H1 (cell line): ENCODE results near the gene HSD17B4. TPM values are rescaled to one million over a fixed set of nuclear protein-coding genes. Genes with fewer than 3 reads are reported as not detected.

Source experiments
- CTCF ChIA-PET: fragments of 300-600 bp; sonication (Branson Sonifier 250); formaldehyde crosslinking; loops from one replicate; lab custom pipeline; 2021; ENCODE audit not compliant: partially characterized antibody; lab: Charles Lee
- POLR2A ChIA-PET: fragments of 300-600 bp; sonication (Branson Sonifier 250); formaldehyde crosslinking; loops from one replicate; lab custom pipeline; 2021; ENCODE audit warnings: inconsistent platforms; ENCODE audit not compliant: partially characterized antibody; lab: Charles Lee
- DNase-seq, 2 experiments: peaks; one replicate each; pipeline versions ENCODE4 v3.0.0 to v3.0.0-alpha.2; 2010 to 2022; ENCODE audit warnings: low spot score in 2 of 2, low read depth in 1 of 2, mixed read lengths in 1 of 2
- FAIRE-seq: peaks from 2 replicates; lab custom pipeline; 2011; peaks lifted over from hg19 to GRCh38; lab: Jason Lieb, UNC
- H2AFZ ChIP-seq: 2 replicates; pipeline ENCODE4 v1.8.1; 2012; ENCODE audit warnings: low read length, inconsistent platforms
- H2AK5ac ChIP-seq: 2 replicates; pipeline ENCODE4 v1.6.1; 2013; ENCODE audit warnings: low read depth, low read length
- H2BK120ac ChIP-seq: replicated peaks from 2 replicates; pipeline ENCODE3; 2013; ENCODE audit warnings: low read depth, low read length, inconsistent platforms
- H2BK12ac ChIP-seq: 2 replicates; pipeline ENCODE4 v1.6.1; 2013; ENCODE audit warnings: low read depth, low read length
- H2BK15ac ChIP-seq: 2 replicates; pipeline ENCODE4 v1.6.1; 2013; ENCODE audit warnings: low read length
- H2BK20ac ChIP-seq: 2 replicates; pipeline ENCODE4 v1.6.1; 2013; ENCODE audit warnings: low read length
- H2BK5ac ChIP-seq: 2 replicates; pipeline ENCODE4 v1.6.1; 2013; ENCODE audit warnings: low read depth, low read length
- H3K14ac ChIP-seq: 2 replicates; pipeline ENCODE4 v1.6.1; 2013; ENCODE audit warnings: inconsistent platforms; ENCODE audit not compliant: insufficient read length
- H3K18ac ChIP-seq: 2 replicates; pipeline ENCODE4 v1.6.1; 2013; ENCODE audit warnings: low read length; ENCODE audit errors: extremely low read depth
- H3K23ac ChIP-seq: 2 replicates; pipeline ENCODE4 v1.6.1; 2013; ENCODE audit warnings: inconsistent platforms; ENCODE audit not compliant: insufficient read length
- H3K23me2 ChIP-seq: 2 replicates; pipeline ENCODE4 v1.6.1; 2013; ENCODE audit warnings: low read depth, low read length
- H3K27ac ChIP-seq: 2 replicates; pipeline ENCODE4 v1.6.1; 2011; ENCODE audit warnings: low read depth, low read length, inconsistent platforms
- H3K27me3 ChIP-seq, 4 experiments: replicated peaks in 1 of 4; 1 replicate in 1 of 4; 2 replicates in 3 of 4; pipeline versions ENCODE4 v1.6.1 to v1.8.1; 2011 to 2013; ENCODE audit warnings: low read length in 3 of 4, mild to moderate bottlenecking in 3 of 4, inconsistent platforms in 2 of 4, mixed read lengths in 2 of 4, moderate library complexity in 1 of 4; ENCODE audit not compliant: control insufficient read depth in 3 of 4, insufficient read depth in 3 of 4; ENCODE audit errors: extremely low read depth in 1 of 4
- H3K36me3 ChIP-seq, 4 experiments: 2 replicates each; pipeline versions ENCODE4 v1.6.1 to v1.8.1; 2011 to 2013; ENCODE audit warnings: mild to moderate bottlenecking in 4 of 4, low read length in 3 of 4, moderate library complexity in 2 of 4, control low read depth in 1 of 4, inconsistent platforms in 1 of 4; ENCODE audit not compliant: insufficient read depth in 4 of 4, control insufficient read depth in 2 of 4
- H3K4ac ChIP-seq: replicated peaks from 2 replicates; pipeline ENCODE3; 2013; ENCODE audit warnings: low read length, low read depth, mixed read lengths, inconsistent platforms; ENCODE audit not compliant: insufficient read length
- H3K4me1 ChIP-seq, 4 experiments: replicated peaks in 1 of 4; 1 replicate in 1 of 4; 2 replicates in 3 of 4; pipeline versions ENCODE4 v1.6.1 to v1.8.1; 2011 to 2013; ENCODE audit warnings: low read length in 3 of 4, inconsistent platforms in 2 of 4, mixed read lengths in 1 of 4; ENCODE audit not compliant: insufficient read depth in 4 of 4, control insufficient read depth in 3 of 4
- H3K4me2 ChIP-seq, 2 experiments: 2 replicates each; pipeline versions ENCODE4 v1.6.1 to v1.8.1; 2011 to 2013; ENCODE audit warnings: low read depth in 2 of 2, low read length in 2 of 2, control low read depth in 1 of 2, inconsistent platforms in 1 of 2, mild to moderate bottlenecking in 1 of 2; ENCODE audit not compliant: insufficient read depth in 1 of 2
- H3K4me3 ChIP-seq, 4 experiments: fragments of 200-600, 300-600 bp in 1 of 4; sonication (generic), shearing (Covaris generic), sonication (Bioruptor Twin) in 1 of 4; 2 replicates each; pipeline versions ENCODE4 v1.5.1 to v1.8.1; 2011 to 2016; ENCODE audit warnings: low read length in 4 of 4, low read depth in 3 of 4, control low read depth in 2 of 4, inconsistent platforms in 2 of 4, mild to moderate bottlenecking in 2 of 4, mixed read lengths in 1 of 4, moderate library complexity in 1 of 4; ENCODE audit not compliant: insufficient read depth in 2 of 4; ENCODE audit errors: extremely low read depth in 1 of 4
- H3K56ac ChIP-seq: replicated peaks from 2 replicates; pipeline ENCODE3; 2013; ENCODE audit warnings: low read depth, mild to moderate bottlenecking, mixed read lengths, low read length, inconsistent platforms; ENCODE audit not compliant: insufficient read length
- H3K79me1 ChIP-seq: 2 replicates; pipeline ENCODE4 v1.6.1; 2013; ENCODE audit warnings: low read depth, low read length, control low read depth
- H3K79me2 ChIP-seq, 2 experiments: 2 replicates each; pipeline versions ENCODE4 v1.6.1 to v1.8.1; 2012 to 2013; ENCODE audit warnings: low read length in 2 of 2, mild to moderate bottlenecking in 2 of 2, inconsistent platforms in 1 of 2; ENCODE audit not compliant: insufficient read depth in 2 of 2, control insufficient read depth in 1 of 2
- H3K9ac ChIP-seq, 4 experiments: replicated peaks in 1 of 4; 1 replicate in 1 of 4; 2 replicates in 3 of 4; pipeline versions ENCODE4 v1.6.1 to v1.8.1; 2011 to 2013; ENCODE audit warnings: low read depth in 3 of 4, low read length in 3 of 4, control low read depth in 2 of 4, mild to moderate bottlenecking in 2 of 4, moderate library complexity in 2 of 4, inconsistent platforms in 1 of 4; ENCODE audit errors: extremely low read depth in 1 of 4
- H3K9me3 ChIP-seq, 2 experiments: 2 replicates each; pipeline versions ENCODE4 v1.6.1 to v1.8.1; 2012 to 2013; ENCODE audit warnings: mild to moderate bottlenecking in 2 of 2, moderate library complexity in 2 of 2, control low read depth in 1 of 2, inconsistent platforms in 1 of 2, low read depth in 1 of 2, low read length in 1 of 2, mixed read lengths in 1 of 2; ENCODE audit not compliant: insufficient read depth in 2 of 2
- H4K20me1 ChIP-seq, 2 experiments: replicated peaks in 1 of 2; 2 replicates each; pipeline versions ENCODE3 to v1.8.1; 2011 to 2013; ENCODE audit warnings: inconsistent platforms in 2 of 2, low read length in 2 of 2, mild to moderate bottlenecking in 1 of 2; ENCODE audit not compliant: insufficient read depth in 2 of 2, control insufficient read depth in 1 of 2
- H4K5ac ChIP-seq: 2 replicates; pipeline ENCODE4 v1.6.1; 2013; ENCODE audit warnings: low read length, low read depth, mixed read lengths, inconsistent platforms; ENCODE audit not compliant: insufficient read length
- H4K8ac ChIP-seq: 2 replicates; pipeline ENCODE4 v1.8.0; 2013; ENCODE audit warnings: mild to moderate bottlenecking, moderate library complexity, low read length, inconsistent platforms; ENCODE audit not compliant: insufficient read depth; ENCODE audit errors: extremely low read depth
- H4K91ac ChIP-seq: replicated peaks from 2 replicates; pipeline ENCODE3; 2013; ENCODE audit warnings: low read length, mixed read lengths, inconsistent platforms; ENCODE audit not compliant: insufficient read length
- ATF2 ChIP-seq: IDR thresholded peaks from 2 replicates; pipeline ENCODE4 v1.6.1; 2012; ENCODE audit warnings: low read length, inconsistent platforms
- CREB1 ChIP-seq: IDR thresholded peaks from 2 replicates; pipeline ENCODE4 v1.6.1; 2012; ENCODE audit warnings: inconsistent platforms
- GTF2F1 ChIP-seq: IDR thresholded peaks from 2 replicates; pipeline ENCODE4 v1.6.1; 2012; ENCODE audit warnings: low read depth, low read length, improper control_type of control experiment, borderline replicate concordance
- NRF1 ChIP-seq: IDR thresholded peaks from 2 replicates; pipeline ENCODE4 v1.6.1; 2011; ENCODE audit warnings: mild to moderate bottlenecking, low read depth, low read length, improper control_type of control experiment
- POLR2AphosphoS5 ChIP-seq: IDR thresholded peaks from 2 replicates; pipeline ENCODE4 v1.6.1; 2011; ENCODE audit warnings: low read depth, low read length
- RAD21 ChIP-seq, 2 experiments: IDR thresholded peaks in 1 of 2; conservative IDR thresholded peaks in 1 of 2; 2 replicates each; pipeline ENCODE4 v1.6.1; 2011; ENCODE audit warnings: low read depth in 2 of 2, low read length in 2 of 2, improper control_type of control experiment in 1 of 2, inconsistent platforms in 1 of 2, mild to moderate bottlenecking in 1 of 2, moderate library complexity in 1 of 2
- RXRA ChIP-seq: IDR thresholded peaks from 2 replicates; pipeline ENCODE4 v1.6.1; 2011; ENCODE audit warnings: low read depth, mild to moderate bottlenecking, low read length, moderate library complexity; ENCODE audit not compliant: insufficient read depth
- SP1 ChIP-seq: IDR thresholded peaks from 2 replicates; pipeline ENCODE4 v1.6.1; 2011; ENCODE audit warnings: low read depth, low read length
- SP4 ChIP-seq: IDR thresholded peaks from 2 replicates; pipeline ENCODE4 v1.6.1; 2012; ENCODE audit warnings: low read length, inconsistent platforms
- USF2 ChIP-seq: IDR thresholded peaks from 2 replicates; pipeline ENCODE4 v1.6.1; 2011; ENCODE audit warnings: low read length, improper control_type of control experiment
- WGBS, 2 experiments: shearing (Covaris generic) in 1 of 2; methylation state at CpG; one replicate each; pipeline versions ENCODE4 v1.1.6 to v1.1.7; 2013 to 2015; ENCODE audit warnings: low lambda C conversion rate in 2 of 2, mixed read lengths in 2 of 2, inconsistent platforms in 1 of 2, low coverage in 1 of 2, missing lambda C conversion rate in 1 of 2; ENCODE audit not compliant: insufficient replicate concordance in 2 of 2, insufficient coverage in 1 of 2, insufficient read length in 1 of 2; ENCODE audit errors: extremely low coverage in 1 of 2, missing lambda C conversion rate in 1 of 2; 5-methylcytosine and 5-hydroxymethylcytosine counted together
- polyA plus RNA-seq, 7 experiments: library from polyadenylated mRNA; depleted of rRNA in 3 of 7; stranded (reverse) in 5 of 7; unstranded in 2 of 7; fragments of >200 nt in 5 of 7; fragments of 200-250 nt in 2 of 7; gene quantifications; 1 replicate in 5 of 7; 2 replicates in 1 of 7; 4 replicates in 1 of 7; pipeline versions ENCODE4 v1.2.1 to v1.2.3, GENCODE V29; 2011 to 2013; ENCODE audit warnings: missing spikeins in 2 of 7, mixed read lengths in 2 of 7
- total RNA-seq: library from RNA; stranded (reverse); fragmentation: NEBNext Ultra II Directional; extraction: Animal tissue kit (Norgen Biotek cat#: 25700); gene quantifications from 2 replicates; pipeline ENCODE4 v1.2.1, GENCODE V29; 2021

Gene HSD17B4
- total and polyA plus RNA-seq, 2 of the 8 experiments (the other 6 are each of a cell fraction or from before 2014, with no cell fraction given) = 305 to 369 TPM

- Histone ChIP-seq H2BK20ac (no peak overlapping the region), H3K56ac (no peak overlapping the region), H3K27ac (0 out of 2 replicates have a peak overlapping the region, but pooled peaks have one; percentile 9), H4K5ac (no peak overlapping the region), H3K9me3 (no peaks in the 10 kb centered on the region), H2AFZ (no peak overlapping the region), H3K4me3 (no peak overlapping the region), H2BK15ac (no peak overlapping the region), H3K27me3 (no peaks in the 10 kb centered on the region), H4K91ac (peak overlapping the region; percentile 69), H3K4me2 (no peak overlapping the region; a peak in 1 of 4 replicates), H2BK120ac (no peak overlapping the region), H3K79me2 (peaks cover 0 to 37% of the 10 kb centered on the region in 2 experiments; a peak in 2 of 4 replicates), H3K4me1 (peaks cover 0 to 26% (median 2%) of the 10 kb centered on the region in 4 experiments; a peak in 5 of 7 replicates), H3K23ac (no peak overlapping the region), H2AK5ac (no peak overlapping the region; the same call in 1 of the 2 replicates), H3K14ac (peak overlapping the region; percentile 94), H2BK12ac (no peak overlapping the region), H3K23me2 (no peaks in the 10 kb centered on the region), H3K18ac (no peak overlapping the region; the same call in 1 of the 2 replicates), H4K8ac (no peak overlapping the region), H3K36me3 (peaks cover 0 to 29% (median 3%) of the 10 kb centered on the region in 4 experiments; a peak in 3 of 8 replicates), H3K9ac (no peak overlapping the region), H4K20me1 (no peaks in the 10 kb centered on the region), H3K4ac (no peak overlapping the region), H2BK5ac (peak overlapping the region; percentile 12; the same call in 1 of the 2 replicates), H3K79me1 (no peaks in the 10 kb centered on the region)
- FAIRE-seq (no peak), DNase-seq (no peak)
- ChIA-PET POLR2A (no interaction called here), CTCF (interaction anchor here (0.7 to 1.9 kb wide), 3 partner anchors 13 to 470 kb away, joined by 3 to 5 read pairs (median 3); no protein-coding TSS in a partner anchor)
- 89% methylated on average over 1 of the region's 1 CpG; no CpG with 5 or more reads in 1 of the 2 experiments for WGBS, 2 experiments
- TF ChIP-seq RAD21 (IDR thresholded peaks at IDR 0.05 in 1 of 2, conservative IDR thresholded peaks at IDR 0.05 in 1 of 2; ENCODE audit: low read depth in 2 of 2, low read length in 2 of 2) (no peak), USF2 (no peak), ATF2 (no peak), POLR2AphosphoS5 (no peak), CREB1 (no peak), RXRA (no peak), SP4 (no peak), GTF2F1 (no peak), NRF1 (no peak), SP1 (no peak)
Measured at GRCh38 chr5:119483155-119483554, 30.9 kb downstream of the HSD17B4 start.
